K562 (cell line): Measurements from ENCODE around the gene HSD11B1. TPM values are rescaled to one million over a fixed set of nuclear protein-coding genes. Genes with fewer than 3 reads are reported as not detected.
A peak's percentile ranks its signal among the peaks of the same experiment; 100 is the strongest.

Experiments used
- BDP1 ChIP-seq: IDR thresholded peaks from 3 replicates; pipeline ENCODE4 v1.6.1; 2011; ENCODE audit not compliant: insufficient read length, insufficient read depth
- DNMT1 ChIP-seq: fragments of 450-650 bp; IDR thresholded peaks from 2 replicates; pipeline ENCODE4 v1.6.1; 2016; ENCODE audit warnings: antibody characterized with exemption, mild to moderate bottlenecking
- FOXK2 ChIP-seq, 2 experiments: fragments of 450-650 bp; IDR thresholded peaks in 1 of 2; conservative IDR thresholded peaks in 1 of 2; 2 replicates each; pipeline ENCODE4 v1.6.1; 2016; ENCODE audit warnings: low read depth in 2 of 2, mild to moderate bottlenecking in 1 of 2
- FUS ChIP-seq: fragments of 200-400 bp; formaldehyde crosslinking; optimal IDR thresholded peaks from 2 replicates; pipeline ENCODE3; 2017; ENCODE audit warnings: low read depth, low read length
- HCFC1 ChIP-seq: IDR thresholded peaks from 2 replicates; pipeline ENCODE4 v1.6.1; 2012; ENCODE audit warnings: low read depth, low read length, improper control_type of control experiment
- MBD2 ChIP-seq: sonication (generic); IDR thresholded peaks from 2 replicates; pipeline ENCODE4 v1.6.1; 2016; ENCODE audit warnings: low read depth, borderline replicate concordance
- MCM5 ChIP-seq: fragments of 450-650 bp; IDR thresholded peaks from 2 replicates; pipeline ENCODE4 v1.6.1; 2016; ENCODE audit warnings: low read depth
- MEIS2 ChIP-seq: fragments of 450-650 bp; IDR thresholded peaks from 2 replicates; pipeline ENCODE4 v1.6.1; 2014; ENCODE audit warnings: mild to moderate bottlenecking; ENCODE audit not compliant: partially characterized antibody
- MIER1 ChIP-seq: fragments of 450-650 bp; IDR thresholded peaks from 2 replicates; pipeline ENCODE4 v1.6.1; 2016; ENCODE audit warnings: antibody characterized with exemption, mild to moderate bottlenecking, low read depth
- MYBL2 ChIP-seq, 2 experiments: fragments of 450-650 bp in 1 of 2; sonication (generic) in 1 of 2; formaldehyde crosslinking in 1 of 2; IDR thresholded peaks; 2 replicates each; pipeline versions ENCODE4 v1.6.1 to v1.8.1; 2017 to 2022; ENCODE audit warnings: borderline replicate concordance in 1 of 2, inconsistent platforms in 1 of 2, low read depth in 1 of 2, mild to moderate bottlenecking in 1 of 2, missing genetic modification reagents in 1 of 2, moderate library complexity in 1 of 2
- POLR2A ChIP-seq: fragments of 450-650 bp; conservative IDR thresholded peaks from 2 replicates; pipeline ENCODE4 v1.6.1; 2016
- PURB ChIP-seq: sonication (generic); formaldehyde crosslinking; IDR thresholded peaks from 2 replicates; pipeline ENCODE4 v1.9.0; 2021; ENCODE audit warnings: low read depth, mild to moderate bottlenecking, missing genetic modification reagents
- RAD51 ChIP-seq: fragments of 450-650 bp; IDR thresholded peaks from 2 replicates; pipeline ENCODE4 v1.7.1; 2016; ENCODE audit warnings: low read depth, mild to moderate bottlenecking, borderline replicate concordance
- SAP30 ChIP-seq: fragments of 200-600 bp; sonication (generic); IDR thresholded peaks from 2 replicates; pipeline ENCODE4 v1.6.1; 2012; ENCODE audit warnings: borderline replicate concordance, low read depth, mild to moderate bottlenecking, moderate library complexity, low read length, control low read depth, inconsistent platforms; ENCODE audit not compliant: insufficient read depth, poor library complexity, severe bottlenecking
- SMARCE1 ChIP-seq: fragments of 450-650 bp; IDR thresholded peaks from 2 replicates; pipeline ENCODE4 v1.7.1; 2016; ENCODE audit warnings: mild to moderate bottlenecking
- TBP ChIP-seq: optimal IDR thresholded peaks from 2 replicates; pipeline ENCODE3; 2011; ENCODE audit warnings: low read depth, low read length, improper control_type of control experiment
- YBX1 ChIP-seq: fragments of 450-650 bp; IDR thresholded peaks from 2 replicates; pipeline ENCODE4 v1.7.1; 2016; ENCODE audit warnings: mild to moderate bottlenecking
- ZBTB34 ChIP-seq: fragments of 250-450 bp; sonication (Bioruptor Pico); IDR thresholded peaks from 2 replicates; pipeline ENCODE4 v1.8.0; 2021; ENCODE audit warnings: mild to moderate bottlenecking, moderate library complexity
- ZNF239 ChIP-seq: fragments of 250-450 bp; sonication (Bioruptor Pico); IDR thresholded peaks from 2 replicates; pipeline ENCODE4 v1.4.0; 2020; ENCODE audit warnings: mild to moderate bottlenecking
- ZNF668 ChIP-seq: fragments of 250-450 bp; sonication (Bioruptor Pico); IDR thresholded peaks from 2 replicates; pipeline ENCODE4 v1.8.0; 2022; ENCODE audit warnings: mild to moderate bottlenecking, inconsistent platforms
- ZNF766 ChIP-seq: fragments of 200-800 bp; sonication (Bioruptor generic); conservative IDR thresholded peaks from 2 replicates; pipeline ENCODE4 v1.6.1; 2016; ENCODE audit warnings: missing genetic modification characterization, missing compliant biosample characterization
- ZSCAN29 ChIP-seq: fragments of 450-650 bp; IDR thresholded peaks from 2 replicates; pipeline ENCODE4 v1.6.1; 2017
- polyA plus RNA-seq, 8 experiments: library from polyadenylated mRNA; depleted of rRNA in 4 of 8; stranded (reverse) in 5 of 8; unstranded in 3 of 8; fragments of >200 nt; fragmentation: Nextera tagmentation in 2 of 8; fragmentation: Illumina TruSeq in 1 of 8; extraction: Ambion mirVana in 2 of 8; extraction: Trizol in 1 of 8; gene quantifications; 2 replicates each; pipeline versions ENCODE4 v1.2.1 to v1.2.3, GENCODE V29; 2011 to 2014; ENCODE audit warnings: inconsistent platforms in 1 of 8, missing spikeins in 1 of 8
- total RNA-seq, 7 experiments: library from RNA; depleted of rRNA in 6 of 7; stranded (reverse); fragments of >200 nt in 6 of 7; fragmentation: Illumina TruSeq in 2 of 7; extraction: Trizol in 2 of 7; gene quantifications; 2 replicates each; pipeline versions ENCODE4 v1.2.1 to v1.2.3, GENCODE V29; 2011 to 2021; ENCODE audit warnings: low replicate concordance in 1 of 7
- TF ChIP-seq, protein P1 (sequence below): fragments of 450-650 bp; IDR thresholded peaks from 2 replicates; pipeline ENCODE4 v1.6.1; 2016; ENCODE audit warnings: low read depth, mild to moderate bottlenecking, moderate library complexity
- TF ChIP-seq, protein P2 (sequence below): fragments of 250-450 bp; sonication (Bioruptor Pico); IDR thresholded peaks from 2 replicates; pipeline ENCODE4 v1.8.0; 2021; ENCODE audit warnings: moderate library complexity, mild to moderate bottlenecking, inconsistent platforms
- TF ChIP-seq, protein P3 (sequence below): sonication (generic); formaldehyde crosslinking; IDR thresholded peaks from 2 replicates; pipeline ENCODE4 v1.8.1; 2022; ENCODE audit warnings: missing genetic modification reagents

HSD11B1 gene
- total and polyA plus RNA-seq, 9 of the 15 experiments (the other 6 are each of a cell fraction or from before 2014, with no cell fraction given): 0.04 to 0.16 TPM; not detected in 7

- TF ChIP-seq BDP1: no peak
- no peak for TF ChIP-seq POLR2A
- TF ChIP-seq ZNF668 (CRISPR knock-in tag): no peak
- no peak for TF ChIP-seq YBX1
- 0 out of 4 replicates have a peak, but pooled peaks of 1 of the 2 experiments have one; percentile 31 for TF ChIP-seq FOXK2 (conservative IDR thresholded peaks at IDR 0.05 in 1 of 2, IDR thresholded peaks at IDR 0.05 in 1 of 2; ENCODE audit: low read depth in 2 of 2)
- TF ChIP-seq HCFC1: no peak
- TF ChIP-seq MEIS2: peak; percentile 15
- TF ChIP-seq ZSCAN29: no peak
- TF ChIP-seq MCM5: no peak
- TF ChIP-seq ZNF766 (CRISPR knock-in tag): no peak
- TF ChIP-seq, protein P1, sequence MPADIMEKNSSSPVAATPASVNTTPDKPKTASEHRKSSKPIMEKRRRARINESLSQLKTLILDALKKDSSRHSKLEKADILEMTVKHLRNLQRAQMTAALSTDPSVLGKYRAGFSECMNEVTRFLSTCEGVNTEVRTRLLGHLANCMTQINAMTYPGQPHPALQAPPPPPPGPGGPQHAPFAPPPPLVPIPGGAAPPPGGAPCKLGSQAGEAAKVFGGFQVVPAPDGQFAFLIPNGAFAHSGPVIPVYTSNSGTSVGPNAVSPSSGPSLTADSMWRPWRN: no peak
- no peak; the same call in 1 of the 2 replicates for TF ChIP-seq RAD51
- 0 out of 2 replicates have a peak, but pooled peaks have one; percentile 17 for TF ChIP-seq MIER1
- no peak for TF ChIP-seq SAP30
- TF ChIP-seq FUS: no peak
- TF ChIP-seq, protein P2, sequence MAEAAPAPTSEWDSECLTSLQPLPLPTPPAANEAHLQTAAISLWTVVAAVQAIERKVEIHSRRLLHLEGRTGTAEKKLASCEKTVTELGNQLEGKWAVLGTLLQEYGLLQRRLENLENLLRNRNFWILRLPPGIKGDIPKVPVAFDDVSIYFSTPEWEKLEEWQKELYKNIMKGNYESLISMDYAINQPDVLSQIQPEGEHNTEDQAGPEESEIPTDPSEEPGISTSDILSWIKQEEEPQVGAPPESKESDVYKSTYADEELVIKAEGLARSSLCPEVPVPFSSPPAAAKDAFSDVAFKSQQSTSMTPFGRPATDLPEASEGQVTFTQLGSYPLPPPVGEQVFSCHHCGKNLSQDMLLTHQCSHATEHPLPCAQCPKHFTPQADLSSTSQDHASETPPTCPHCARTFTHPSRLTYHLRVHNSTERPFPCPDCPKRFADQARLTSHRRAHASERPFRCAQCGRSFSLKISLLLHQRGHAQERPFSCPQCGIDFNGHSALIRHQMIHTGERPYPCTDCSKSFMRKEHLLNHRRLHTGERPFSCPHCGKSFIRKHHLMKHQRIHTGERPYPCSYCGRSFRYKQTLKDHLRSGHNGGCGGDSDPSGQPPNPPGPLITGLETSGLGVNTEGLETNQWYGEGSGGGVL (CRISPR knock-in tag): no peak
- TF ChIP-seq SMARCE1: peak; percentile 78; the same call in 1 of the 2 replicates
- no peak for TF ChIP-seq MBD2
- TF ChIP-seq DNMT1: no peak
- TF ChIP-seq MYBL2 (IDR thresholded peaks at IDR 0.05; ENCODE audit: low read depth): no peak
- no peak for TF ChIP-seq MYBL2 (CRISPR knock-in tag; IDR thresholded peaks at IDR 0.05; ENCODE audit: borderline replicate concordance)
- TF ChIP-seq, protein P3, sequence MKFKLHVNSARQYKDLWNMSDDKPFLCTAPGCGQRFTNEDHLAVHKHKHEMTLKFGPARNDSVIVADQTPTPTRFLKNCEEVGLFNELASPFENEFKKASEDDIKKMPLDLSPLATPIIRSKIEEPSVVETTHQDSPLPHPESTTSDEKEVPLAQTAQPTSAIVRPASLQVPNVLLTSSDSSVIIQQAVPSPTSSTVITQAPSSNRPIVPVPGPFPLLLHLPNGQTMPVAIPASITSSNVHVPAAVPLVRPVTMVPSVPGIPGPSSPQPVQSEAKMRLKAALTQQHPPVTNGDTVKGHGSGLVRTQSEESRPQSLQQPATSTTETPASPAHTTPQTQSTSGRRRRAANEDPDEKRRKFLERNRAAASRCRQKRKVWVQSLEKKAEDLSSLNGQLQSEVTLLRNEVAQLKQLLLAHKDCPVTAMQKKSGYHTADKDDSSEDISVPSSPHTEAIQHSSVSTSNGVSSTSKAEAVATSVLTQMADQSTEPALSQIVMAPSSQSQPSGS (CRISPR knock-in tag): no peak
- TF ChIP-seq ZBTB34 (CRISPR knock-in tag): no peak
- no peak for TF ChIP-seq ZNF239
- TF ChIP-seq PURB (CRISPR knock-in tag): no peak
- peak; percentile 48 for TF ChIP-seq TBP
Observed at GRCh38 chr1:209747580-209748262, 43.1 kb downstream of the HSD11B1 start (continued).
